PC-3 (cell line): ENCODE data around the gene PNMA6E. TPM values are rescaled to one million over a fixed set of nuclear protein-coding genes. Genes with fewer than 3 reads are reported as not detected.

Experiments
- ATAC-seq: fragments of 200-7000 bp; cut with Tn5 transposase; 2 replicates; pipeline ENCODE4 v1.9.1; 2020; ENCODE audit warnings: mild to moderate bottlenecking, moderate library complexity
- BruUV-seq: library from RNA; stranded (reverse); fragments of 400-500 nt; replicated peaks from 2 replicates; lab custom pipeline; 2021; lab: Mats Ljungman, UMichigan
- CTCF ChIA-PET: fragments of 300-600 bp; sonication (Branson Sonifier 250); formaldehyde crosslinking; loops from one replicate; lab custom pipeline; 2022; ENCODE audit warnings: antibody characterized with exemption; lab: Charles Lee
- POLR2A ChIA-PET: fragments of 300-600 bp; sonication (Branson Sonifier 250); formaldehyde crosslinking; loops from one replicate; lab custom pipeline; 2022; ENCODE audit warnings: antibody characterized with exemption; ENCODE audit not compliant: unreplicated experiment; lab: Charles Lee
- DNase-seq: peaks from one replicate; pipeline ENCODE4 v3.0.0-alpha.2; 2015
- H2AFZ ChIP-seq: fragments of 300-600 bp; sonication (generic); 2 replicates; pipeline ENCODE4 v1.6.0; 2016; ENCODE audit warnings: antibody characterized with exemption, low read length
- H3F3A ChIP-seq: fragments of 300-600 bp; sonication (generic); one replicate; pipeline ENCODE4 v1.6.0; 2017; ENCODE audit warnings: antibody characterized with exemption, low read length, control low read depth, mild to moderate bottlenecking; ENCODE audit not compliant: unreplicated experiment
- H3K27ac ChIP-seq: fragments of 300-600 bp; sonication (generic); 2 replicates; pipeline ENCODE4 v1.5.1; 2016; ENCODE audit warnings: mild to moderate bottlenecking, low read length
- H3K27me3 ChIP-seq: fragments of 300-600 bp; sonication (generic); 2 replicates; pipeline ENCODE4 v1.6.1; 2016; ENCODE audit warnings: low read length, mixed read lengths
- H3K36me3 ChIP-seq: fragments of 300-600 bp; sonication (generic); 2 replicates; pipeline ENCODE4 v1.6.1; 2016; ENCODE audit warnings: low read depth, mixed run types, low read length, mixed read lengths
- H3K4me1 ChIP-seq: fragments of 300-600 bp; sonication (generic); 2 replicates; pipeline ENCODE4 v1.5.1; 2016; ENCODE audit warnings: low read length; ENCODE audit not compliant: insufficient read depth
- H3K4me2 ChIP-seq: fragments of 300-600 bp; sonication (generic); 2 replicates; pipeline ENCODE4 v1.6.0; 2016; ENCODE audit warnings: low read length
- H3K4me3 ChIP-seq: fragments of 300-600 bp; sonication (generic); 2 replicates; pipeline ENCODE4 v1.5.1; 2016; ENCODE audit warnings: mild to moderate bottlenecking, low read length, mixed read lengths
- H3K79me2 ChIP-seq: fragments of 300-600 bp; sonication (generic); 2 replicates; pipeline ENCODE4 v1.6.1; 2017; ENCODE audit warnings: low read length, mixed read lengths
- H3K9ac ChIP-seq: fragments of 300-600 bp; sonication (generic); 2 replicates; pipeline ENCODE4 v1.6.0; 2016; ENCODE audit warnings: mild to moderate bottlenecking, low read length
- H3K9me2 ChIP-seq: fragments of 300-600 bp; sonication (generic); replicated peaks from 2 replicates; pipeline ENCODE4 v1.6.1; 2016; ENCODE audit warnings: mixed run types, low read length, mixed read lengths
- H3K9me3 ChIP-seq: fragments of 300-600 bp; sonication (generic); 2 replicates; pipeline ENCODE4 v1.6.1; 2016; ENCODE audit warnings: low read length, mixed read lengths
- H4K20me1 ChIP-seq: fragments of 300-600 bp; sonication (generic); 2 replicates; pipeline ENCODE4 v1.6.1; 2016; ENCODE audit warnings: low read length, mixed read lengths
- CTCF ChIP-seq: fragments of 300-600 bp; sonication (generic); conservative IDR thresholded peaks from 2 replicates; pipeline ENCODE4 v1.5.1; 2017; ENCODE audit warnings: antibody characterized with exemption, low read depth, mild to moderate bottlenecking, low read length
- EZH2 ChIP-seq: fragments of 300-600 bp; sonication (generic); IDR thresholded peaks from one replicate; pipeline ENCODE4 v1.6.1; 2017; ENCODE audit warnings: antibody characterized with exemption, mild to moderate bottlenecking, low read length; ENCODE audit not compliant: unreplicated experiment
- EZH2phosphoT487 ChIP-seq: fragments of 300-600 bp; sonication (generic); IDR thresholded peaks from 2 replicates; pipeline ENCODE4 v1.6.1; 2018; ENCODE audit warnings: mild to moderate bottlenecking, antibody characterized with exemption, low read length, borderline replicate concordance
- intact Hi-C: fragments of 100-400 bp; cut with micrococcal nuclease; formaldehyde crosslinking; loops from 2 replicates; pipeline ENCODE4 v1.9.0; 2023
- total RNA-seq: library from RNA; depleted of rRNA; stranded (reverse); fragments of >200 nt; gene quantifications from 2 replicates; pipeline ENCODE4 v1.2.3, GENCODE V29; 2014

PNMA6E gene
- total RNA-seq, 1 experiment from 2014 or later, result not detected

- H3K9me3 ChIP-seq, result no peaks in the 10 kb centered on the region
- DNase-seq (no peak), ATAC-seq (no peak)
- H3K4me1 ChIP-seq, result no peaks in the 10 kb centered on the region
- no peak overlapping the region for H2AFZ ChIP-seq
- no peak overlapping the region for H3K4me2 ChIP-seq
- peaks cover 40% of the 10 kb centered on the region for H3K27me3 ChIP-seq
- BruUV-seq, result no TSS peak
- H3K79me2 ChIP-seq, result no peaks in the 10 kb centered on the region
- H3K9ac ChIP-seq, result no peak overlapping the region
- ChIA-PET POLR2A (no interaction called here), CTCF (no interaction called here)
- no peak overlapping the region for H3K4me3 ChIP-seq
- no peaks in the 10 kb centered on the region for H3F3A ChIP-seq
- no peaks in the 10 kb centered on the region for H4K20me1 ChIP-seq
- TF ChIP-seq EZH2, result no peak
- no peak for TF ChIP-seq EZH2phosphoT487
- TF ChIP-seq CTCF, result no peak
- no peaks in the 10 kb centered on the region for H3K9me2 ChIP-seq
- intact Hi-C loops, result no loop called here
- no peaks in the 10 kb centered on the region for H3K36me3 ChIP-seq
- H3K27ac ChIP-seq, result no peak overlapping the region
Observed at GRCh38 chrX:153409414-153410101, 8.4 kb upstream of the PNMA6E start.

GRCh38 chrX:153408871-153409351 lies 7.8 kb upstream of the PNMA6E start:
- H4K20me1 ChIP-seq, result no peaks in the 10 kb centered on the region
- CTCF ChIA-PET, result no interaction called here
- no peak overlapping the region for H3K9ac ChIP-seq
- ATAC-seq, result no peak
- H3K9me2 ChIP-seq, result no peaks in the 10 kb centered on the region
- no peaks in the 10 kb centered on the region for H3K79me2 ChIP-seq
- no peak overlapping the region for H3K4me3 ChIP-seq
- no TSS peak for BruUV-seq
- H3K9me3 ChIP-seq, result no peaks in the 10 kb centered on the region
- H3F3A ChIP-seq, result no peaks in the 10 kb centered on the region
- no peak overlapping the region for H3K27ac ChIP-seq
- no peaks in the 10 kb centered on the region for H3K36me3 ChIP-seq
- no peak for DNase-seq
- peaks cover 41% of the 10 kb centered on the region for H3K27me3 ChIP-seq
- TF ChIP-seq EZH2 (no peak), CTCF (no peak), EZH2phosphoT487 (no peak)
- POLR2A ChIA-PET, result no interaction called here
- H3K4me2 ChIP-seq, result no peak overlapping the region
- no peaks in the 10 kb centered on the region for H3K4me1 ChIP-seq
- intact Hi-C loops, result no loop called here
- H2AFZ ChIP-seq, result no peak overlapping the region

GRCh38 chrX:153408221-153408721 lies 7.1 kb upstream of the PNMA6E start:
- Histone ChIP-seq H3K79me2 (no peaks in the 10 kb centered on the region), H3K9me2 (no peaks in the 10 kb centered on the region), H3K9ac (no peak overlapping the region), H3K4me3 (no peak overlapping the region), H3F3A (no peaks in the 10 kb centered on the region), H3K4me2 (no peak overlapping the region), H2AFZ (no peak overlapping the region), H3K27me3 (peaks cover 42% of the 10 kb centered on the region), H3K9me3 (no peaks in the 10 kb centered on the region), H3K27ac (no peak overlapping the region), H4K20me1 (no peaks in the 10 kb centered on the region), H3K36me3 (no peaks in the 10 kb centered on the region), H3K4me1 (no peaks in the 10 kb centered on the region)
- no TSS peak for BruUV-seq
- ChIA-PET CTCF (no interaction called here), POLR2A (no interaction called here)
- DNase-seq (no peak), ATAC-seq (no peak)
- intact Hi-C loops, result no loop called here
- TF ChIP-seq CTCF (no peak), EZH2 (no peak), EZH2phosphoT487 (no peak)
